CD4-positive, alpha-beta T cell treated with Interleukin-4 for 1 hour (primary cell): ENCODE data around the gene PEX14.

ENCODE experiments used
- DNase-seq, 2 donors: peaks; one replicate each; pipeline ENCODE4 v3.0.0-alpha.2; 2020 to 2022

Gene PEX14

GRCh38 chr1:10599194-10599861, 124.6 kb downstream of the PEX14 start:
- no peak for DNase-seq

- DNase-seq: no peak
Measured at GRCh38 chr1:10601342-10602070, 126.8 kb downstream of the PEX14 start.

- no peak for DNase-seq
Measured at GRCh38 chr1:10602936-10603335, 128.2 kb downstream of the PEX14 start.

GRCh38 chr1:10604966-10605365, 130.2 kb downstream of the PEX14 start:
- no peak for DNase-seq

- no peak for DNase-seq
Measured at GRCh38 chr1:10606064-10606463, 131.3 kb downstream of the PEX14 start.

- DNase-seq: no peak
Measured at GRCh38 chr1:10607228-10607627, 132.5 kb downstream of the PEX14 start.

GRCh38 chr1:10608690-10609089, 133.9 kb downstream of the PEX14 start:
- no peak for DNase-seq

GRCh38 chr1:10610901-10611600, 136.3 kb downstream of the PEX14 start:
- no peak for DNase-seq

GRCh38 chr1:10612436-10613160, 137.8 kb downstream of the PEX14 start:
- no peak for DNase-seq

GRCh38 chr1:10613340-10613739, 138.6 kb downstream of the PEX14 start:
- DNase-seq: no peak

GRCh38 chr1:10613861-10614260, 139.1 kb downstream of the PEX14 start:
- no peak for DNase-seq

- no peak for DNase-seq
Measured at GRCh38 chr1:10614377-10615225, 139.9 kb downstream of the PEX14 start.

- no peak for DNase-seq
Measured at GRCh38 chr1:10615332-10615731, 140.6 kb downstream of the PEX14 start.

- no peak for DNase-seq
Measured at GRCh38 chr1:10615932-10616671, 141.4 kb downstream of the PEX14 start.

- no peak for DNase-seq
Measured at GRCh38 chr1:10616696-10617095, 141.9 kb downstream of the PEX14 start.

GRCh38 chr1:10617318-10617717, 142.6 kb downstream of the PEX14 start:
- no peak for DNase-seq

- no peak for DNase-seq
Measured at GRCh38 chr1:10617931-10618885, 143.5 kb downstream of the PEX14 start.

GRCh38 chr1:10620776-10621175, 146.0 kb downstream of the PEX14 start:
- no peak for DNase-seq

- no peak for DNase-seq
Measured at GRCh38 chr1:10621906-10622305, 147.2 kb downstream of the PEX14 start.
